GM23338 (cell line): ENCODE results near the gene CELA3B. TPM values are rescaled to one million over a fixed set of nuclear protein-coding genes. Genes with fewer than 3 reads are reported as not detected.

Experiments used
- ATAC-seq: fragments of 200-7000 bp; cut with Tn5 transposase; 3 replicates; pipeline ENCODE4 v1.9.1; 2020
- DNase-seq: peaks from one replicate; pipeline ENCODE4 v3.0.0-alpha.2; 2015; ENCODE audit warnings: low spot score
- H2AFZ ChIP-seq: fragments of 200-600 bp; sonication (generic); 2 replicates; pipeline ENCODE4 v1.8.0; 2016; ENCODE audit warnings: antibody characterized with exemption, mild to moderate bottlenecking, moderate library complexity
- H3F3A ChIP-seq: fragments of 200-600 bp; sonication (generic); replicated peaks from 2 replicates; pipeline ENCODE4 v1.8.0; 2017; ENCODE audit warnings: antibody characterized with exemption, mixed run types, low read depth
- H3K27ac ChIP-seq: fragments of 200-600 bp; sonication (generic); 2 replicates; pipeline ENCODE4 v1.6.1; 2016; ENCODE audit warnings: low read depth
- H3K27me3 ChIP-seq: fragments of 200-600 bp; sonication (generic); 2 replicates; pipeline ENCODE4 v1.8.0; 2016; ENCODE audit warnings: mild to moderate bottlenecking, mixed run types, moderate library complexity; ENCODE audit not compliant: insufficient read depth
- H3K36me3 ChIP-seq: fragments of 200-600 bp; sonication (generic); 2 replicates; pipeline ENCODE4 v1.8.0; 2016; ENCODE audit warnings: mild to moderate bottlenecking; ENCODE audit not compliant: insufficient read depth
- H3K4me1 ChIP-seq: fragments of 200-600 bp; sonication (generic); 2 replicates; pipeline ENCODE4 v1.8.0; 2016; ENCODE audit warnings: mild to moderate bottlenecking, moderate library complexity; ENCODE audit not compliant: insufficient read depth
- H3K4me2 ChIP-seq: fragments of 200-600 bp; sonication (generic); 2 replicates; pipeline ENCODE4 v1.7.1; 2017; ENCODE audit warnings: mixed run types
- H3K4me3 ChIP-seq: fragments of 200-600 bp; sonication (generic); 2 replicates; pipeline ENCODE4 v1.6.1; 2016; ENCODE audit warnings: mixed run types
- H3K79me2 ChIP-seq: fragments of 200-600 bp; sonication (generic); replicated peaks from 2 replicates; pipeline ENCODE4 v1.8.0; 2017; ENCODE audit warnings: mild to moderate bottlenecking; ENCODE audit not compliant: insufficient read depth
- H3K9me2 ChIP-seq: fragments of 200-600 bp; sonication (generic); 2 replicates; pipeline ENCODE4 v1.8.0; 2017; ENCODE audit not compliant: insufficient read depth
- H4K20me1 ChIP-seq: fragments of 200-600 bp; sonication (generic); replicated peaks from 2 replicates; pipeline ENCODE4 v1.8.0; 2017; ENCODE audit warnings: mild to moderate bottlenecking; ENCODE audit not compliant: insufficient read depth
- H3K27ac Mint-ChIP-seq: 2 replicates; pipeline ENCODE4 v1.8.0; 2020; ENCODE audit warnings: inconsistent platforms, mild to moderate bottlenecking, moderate library complexity, mixed read lengths
- H3K27me3 Mint-ChIP-seq: 3 replicates; pipeline ENCODE4 v1.8.0; 2022; ENCODE audit warnings: low read depth, mild to moderate bottlenecking, moderate library complexity, mixed read lengths, inconsistent platforms; ENCODE audit not compliant: insufficient read depth, poor library complexity
- H3K36me3 Mint-ChIP-seq: 3 replicates; pipeline ENCODE4 v1.8.0; 2021; ENCODE audit warnings: low read depth, mild to moderate bottlenecking, inconsistent platforms, moderate library complexity, mixed read lengths
- H3K4me1 Mint-ChIP-seq: 3 replicates; pipeline ENCODE4 v1.8.0; 2020; ENCODE audit warnings: mild to moderate bottlenecking, inconsistent platforms, mixed read lengths
- H3K4me3 Mint-ChIP-seq: 3 replicates; pipeline ENCODE4 v1.8.0; 2021; ENCODE audit warnings: moderate library complexity, mild to moderate bottlenecking, inconsistent platforms, mixed read lengths
- H3K9me3 Mint-ChIP-seq: 3 replicates; pipeline ENCODE4 v1.8.0; 2020; ENCODE audit warnings: moderate library complexity, mild to moderate bottlenecking, inconsistent platforms, mixed read lengths
- EZH2 ChIP-seq: fragments of 200-600 bp; sonication (generic); IDR thresholded peaks from one replicate; pipeline ENCODE4 v1.8.0; 2017; ENCODE audit warnings: antibody characterized with exemption, mild to moderate bottlenecking, low read depth; ENCODE audit not compliant: unreplicated experiment
- EZH2phosphoT487 ChIP-seq: fragments of 200-600 bp; sonication (generic); IDR thresholded peaks from one replicate; pipeline ENCODE4 v1.8.1; 2018; ENCODE audit warnings: antibody characterized with exemption; ENCODE audit not compliant: unreplicated experiment
- NANOG ChIP-seq: IDR thresholded peaks from 2 replicates; pipeline ENCODE4 v1.6.1; 2016; ENCODE audit warnings: antibody characterized with exemption, borderline replicate concordance
- STAT1 ChIP-seq: IDR thresholded peaks from one replicate; pipeline ENCODE4 v1.6.1; 2016; ENCODE audit warnings: antibody characterized with exemption; ENCODE audit not compliant: unreplicated experiment
- ZNF114 ChIP-seq: fragments of 250-450 bp; sonication (Bioruptor Pico); IDR thresholded peaks from 2 replicates; pipeline ENCODE4 v1.5.0; 2020; ENCODE audit warnings: mild to moderate bottlenecking, moderate library complexity
- polyA plus RNA-seq: library from polyadenylated mRNA; unstranded; fragments of >200 nt; fragmentation: Nextera tagmentation; extraction: Ambion mirVana; gene quantifications from 2 replicates; pipeline ENCODE4 v1.2.1, GENCODE V29; 2016
- total RNA-seq: library from RNA; depleted of rRNA; stranded (reverse); fragments of >200 nt; shearing (Covaris generic); gene quantifications from 2 replicates; pipeline ENCODE4 v1.2.3, GENCODE V29; 2014
- TF ChIP-seq, protein P1 (sequence below), 2 experiments: fragments of 200-600 bp in 1 of 2; sonication (generic) in 1 of 2; conservative IDR thresholded peaks; 2 replicates each; pipeline versions ENCODE4 v1.5.1 to v1.6.1; 2016 to 2017; ENCODE audit warnings: antibody characterized with exemption in 2 of 2, low read depth in 2 of 2, mild to moderate bottlenecking in 2 of 2, moderate library complexity in 1 of 2
- TF ChIP-seq, protein P2 (sequence below): IDR thresholded peaks from 2 replicates; pipeline ENCODE4 v1.6.1; 2016; ENCODE audit warnings: antibody characterized with exemption

Gene CELA3B
- total and polyA plus RNA-seq, 2 experiments from 2014 or later = not detected

DNA sequence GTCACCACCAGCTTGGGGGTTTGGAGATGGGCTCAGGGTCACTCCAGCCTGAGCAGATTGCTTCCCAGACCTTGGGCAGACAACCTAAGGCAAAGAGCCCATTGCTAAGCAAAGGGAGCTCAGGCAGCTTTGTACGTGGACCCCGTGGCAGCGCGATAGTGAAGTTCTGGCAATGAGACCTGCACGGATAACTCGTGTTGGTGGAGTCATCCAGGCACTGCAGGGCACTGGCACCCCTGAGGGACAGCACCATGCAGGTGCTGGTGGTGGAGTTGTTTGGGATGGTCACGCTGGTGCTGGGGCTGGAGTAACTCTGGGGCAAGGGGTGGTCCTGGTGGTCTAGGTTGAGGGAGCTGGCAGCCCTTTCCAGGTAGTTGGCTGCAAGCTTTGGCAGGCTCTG is 26.1 kb upstream of the CELA3B start (continued):
- TF ChIP-seq EZH2phosphoT487 = no peak

DNA sequence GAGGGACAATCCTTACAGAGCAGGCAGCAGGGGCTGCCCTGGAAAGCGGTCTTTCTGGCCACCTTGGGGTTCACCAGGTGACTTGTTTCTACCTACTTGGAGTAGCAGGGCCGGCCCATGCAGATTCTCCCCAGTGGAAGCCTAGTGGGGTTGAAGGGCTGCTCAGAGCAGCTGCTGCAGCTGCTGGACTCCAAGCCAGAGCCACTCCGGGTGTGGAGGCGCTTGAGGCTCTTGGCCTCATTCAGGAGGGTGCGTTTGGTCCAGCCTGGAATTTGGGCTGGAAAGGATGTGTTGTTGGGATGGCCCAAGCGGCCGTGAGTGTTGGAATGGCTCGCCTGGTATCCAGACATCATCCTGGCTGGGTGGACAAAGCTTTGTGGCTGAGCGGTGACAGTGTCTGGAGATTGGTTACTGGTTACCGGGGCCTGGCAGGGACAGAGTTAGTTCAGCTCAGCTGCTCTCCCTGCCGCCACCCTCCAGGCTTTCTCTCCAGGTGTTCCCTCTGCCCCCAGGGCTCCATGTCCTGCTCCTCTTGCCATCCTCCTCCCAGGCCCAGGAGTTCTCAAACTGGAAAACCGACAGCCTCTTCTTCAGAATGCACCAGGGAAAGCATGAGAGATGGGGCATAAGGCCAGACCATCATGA is 25.5 kb upstream of the CELA3B start:
- no peak overlapping the region for H3K27ac Mint-ChIP-seq

DNA sequence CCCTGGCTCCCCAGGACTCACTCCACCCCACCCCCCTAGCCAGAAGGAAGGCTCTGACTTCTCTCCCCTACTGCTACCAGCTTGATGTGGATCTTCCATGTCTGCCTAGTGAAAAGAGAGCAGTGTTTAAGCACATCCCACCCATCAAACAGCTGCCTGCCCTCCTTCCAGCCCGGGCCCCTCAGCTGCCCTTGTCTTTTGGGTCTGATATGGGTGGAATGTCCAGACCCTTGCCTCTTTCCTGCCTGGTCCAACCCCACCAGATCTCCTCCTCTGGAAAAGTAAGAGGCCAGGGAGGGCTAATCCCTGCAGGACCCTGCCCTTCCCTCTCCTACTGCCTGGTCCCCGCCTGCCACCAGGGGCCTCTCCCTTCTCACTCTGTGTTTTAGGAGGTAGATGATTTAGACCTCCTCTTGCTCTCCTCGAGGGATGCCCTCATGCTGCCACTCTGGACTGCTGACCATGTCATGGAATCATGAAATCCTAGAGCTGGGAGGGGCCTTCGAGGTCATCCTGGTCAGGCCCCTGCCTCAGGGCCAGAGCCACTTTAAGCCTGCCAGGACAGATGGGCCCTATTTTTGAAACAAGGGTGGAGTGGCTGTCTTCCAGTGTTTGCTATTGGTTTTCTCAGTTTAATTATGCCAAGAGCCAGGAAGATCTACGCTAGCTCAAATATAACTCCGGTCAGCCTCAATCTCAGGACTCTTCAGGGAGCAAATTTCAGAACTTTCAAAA is 23.9 kb upstream of the CELA3B start:
- Mint-ChIP-seq H3K36me3 (no peaks in the 10 kb centered on the region), H3K9me3 (no peaks in the 10 kb centered on the region), H3K27me3 (peaks cover 14% of the 10 kb centered on the region), H3K4me3 (no peak overlapping the region), H3K4me1 (peaks cover 19% of the 10 kb centered on the region), H3K27ac (no peak overlapping the region)
- peak; percentile 58 for ATAC-seq
- H3K4me3 ChIP-seq = no peak overlapping the region
- no peak overlapping the region for H3K27ac ChIP-seq
- no peaks in the 10 kb centered on the region for H3K36me3 ChIP-seq
- TF ChIP-seq, protein P1, sequence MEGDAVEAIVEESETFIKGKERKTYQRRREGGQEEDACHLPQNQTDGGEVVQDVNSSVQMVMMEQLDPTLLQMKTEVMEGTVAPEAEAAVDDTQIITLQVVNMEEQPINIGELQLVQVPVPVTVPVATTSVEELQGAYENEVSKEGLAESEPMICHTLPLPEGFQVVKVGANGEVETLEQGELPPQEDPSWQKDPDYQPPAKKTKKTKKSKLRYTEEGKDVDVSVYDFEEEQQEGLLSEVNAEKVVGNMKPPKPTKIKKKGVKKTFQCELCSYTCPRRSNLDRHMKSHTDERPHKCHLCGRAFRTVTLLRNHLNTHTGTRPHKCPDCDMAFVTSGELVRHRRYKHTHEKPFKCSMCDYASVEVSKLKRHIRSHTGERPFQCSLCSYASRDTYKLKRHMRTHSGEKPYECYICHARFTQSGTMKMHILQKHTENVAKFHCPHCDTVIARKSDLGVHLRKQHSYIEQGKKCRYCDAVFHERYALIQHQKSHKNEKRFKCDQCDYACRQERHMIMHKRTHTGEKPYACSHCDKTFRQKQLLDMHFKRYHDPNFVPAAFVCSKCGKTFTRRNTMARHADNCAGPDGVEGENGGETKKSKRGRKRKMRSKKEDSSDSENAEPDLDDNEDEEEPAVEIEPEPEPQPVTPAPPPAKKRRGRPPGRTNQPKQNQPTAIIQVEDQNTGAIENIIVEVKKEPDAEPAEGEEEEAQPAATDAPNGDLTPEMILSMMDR (conservative IDR thresholded peaks at IDR 0.05; ENCODE audit: low read depth in 2 of 2) = peak; percentile 27 to 29; a peak in 3 of 4 replicates
- TF ChIP-seq, protein P2, sequence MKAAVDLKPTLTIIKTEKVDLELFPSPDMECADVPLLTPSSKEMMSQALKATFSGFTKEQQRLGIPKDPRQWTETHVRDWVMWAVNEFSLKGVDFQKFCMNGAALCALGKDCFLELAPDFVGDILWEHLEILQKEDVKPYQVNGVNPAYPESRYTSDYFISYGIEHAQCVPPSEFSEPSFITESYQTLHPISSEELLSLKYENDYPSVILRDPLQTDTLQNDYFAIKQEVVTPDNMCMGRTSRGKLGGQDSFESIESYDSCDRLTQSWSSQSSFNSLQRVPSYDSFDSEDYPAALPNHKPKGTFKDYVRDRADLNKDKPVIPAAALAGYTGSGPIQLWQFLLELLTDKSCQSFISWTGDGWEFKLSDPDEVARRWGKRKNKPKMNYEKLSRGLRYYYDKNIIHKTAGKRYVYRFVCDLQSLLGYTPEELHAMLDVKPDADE = no peak
- no peaks in the 10 kb centered on the region for H3K27me3 ChIP-seq
- peaks cover 8% of the 10 kb centered on the region; the same call in 1 of the 2 replicates for H3K4me1 ChIP-seq
- no peaks in the 10 kb centered on the region for H4K20me1 ChIP-seq
- DNase-seq = peak; percentile 26
- no peaks in the 10 kb centered on the region for H3K79me2 ChIP-seq
- H2AFZ ChIP-seq = 0 out of 2 replicates have a peak overlapping the region, but pooled peaks have one; percentile 10
- no peak overlapping the region for H3K4me2 ChIP-seq
- no peaks in the 10 kb centered on the region for H3K9me2 ChIP-seq
- no peaks in the 10 kb centered on the region for H3F3A ChIP-seq

More for the DNA sequence above, 25.5 kb upstream of the CELA3B start:
- peaks cover 12% of the 10 kb centered on the region for H3K27me3 Mint-ChIP-seq
- ATAC-seq = no peak
- Histone ChIP-seq H3K27ac (no peak overlapping the region), H4K20me1 (no peaks in the 10 kb centered on the region), H3K36me3 (no peaks in the 10 kb centered on the region), H3K79me2 (no peaks in the 10 kb centered on the region), H3K4me1 (peaks cover 8% of the 10 kb centered on the region; the same call in 1 of the 2 replicates), H3K4me3 (no peak overlapping the region), H3F3A (no peaks in the 10 kb centered on the region), H3K4me2 (no peak overlapping the region), H2AFZ (no peak overlapping the region), H3K27me3 (no peaks in the 10 kb centered on the region), H3K9me2 (no peaks in the 10 kb centered on the region)
- H3K9me3 Mint-ChIP-seq = no peaks in the 10 kb centered on the region
- TF ChIP-seq ZNF114 (CRISPR knock-in tag) (no peak), NANOG (no peak), EZH2 (no peak), STAT1 (no peak), EZH2phosphoT487 (no peak)
- TF ChIP-seq, protein P1 (conservative IDR thresholded peaks at IDR 0.05; ENCODE audit: low read depth in 2 of 2) = no peak
- TF ChIP-seq, protein P2 = no peak
- H3K4me3 Mint-ChIP-seq = no peak overlapping the region
- peaks cover 14% of the 10 kb centered on the region for H3K4me1 Mint-ChIP-seq
- no peaks in the 10 kb centered on the region for H3K36me3 Mint-ChIP-seq
- DNase-seq = no peak
